ENCODE data around the gene C19orf81. TPM values are rescaled to one million over a fixed set of nuclear protein-coding genes. Genes with fewer than 3 reads are reported as not detected.
"Not testable (repeated sequence)": the region's sequence is repeated elsewhere in the genome, so short reads cannot be mapped to it uniquely, and the experiment has no call there.

C19orf81 gene
- total RNA-seq, 4 donors from 2014 or later, result not detected

GRCh38 chr19:50619184-50619583, 30.1 kb upstream of the C19orf81 start:
- H3K4me3 ChIP-seq; H3K36me3 ChIP-seq; ATAC-seq; in situ Hi-C loops (cut with MboI; ENCODE audit: low sequenced_read_pairs in 4 of 4); H3K27me3 ChIP-seq; H3K27ac ChIP-seq; intact Hi-C loops (cut with DNase I; ENCODE audit: low total_unique reads); H3K9me3 ChIP-seq; DNase-seq; H3K4me1 ChIP-seq: not testable (repeated sequence)

GRCh38 chr19:50620394-50620906, 28.8 kb upstream of the C19orf81 start:
- DNase-seq; ATAC-seq; H3K27me3 ChIP-seq; H3K4me1 ChIP-seq; H3K36me3 ChIP-seq; intact Hi-C loops (cut with DNase I; ENCODE audit: low total_unique reads); H3K9me3 ChIP-seq; in situ Hi-C loops (cut with MboI; ENCODE audit: low sequenced_read_pairs in 4 of 4); H3K4me3 ChIP-seq; H3K27ac ChIP-seq: not testable (repeated sequence)

- Histone ChIP-seq H3K27ac (no peak overlapping the region), H3K4me1 (no peaks in the 10 kb centered on the region), H3K36me3 (no peaks in the 10 kb centered on the region), H3K4me3 (no peak overlapping the region), H3K27me3 (no peaks in the 10 kb centered on the region), H3K9me3 (no peaks in the 10 kb centered on the region)
- no peak for ATAC-seq
- intact Hi-C loops (cut with DNase I; ENCODE audit: low total_unique reads), result no loop called here
- in situ Hi-C loops (cut with MboI; ENCODE audit: low sequenced_read_pairs in 4 of 4), result loop anchor here in 1 of 4 donors (25.0 kb wide), 1 partner anchor 538 kb away; no protein-coding TSS in a partner anchor
- TF ChIP-seq CTCF (IDR thresholded peaks at IDR 0.05 in 4 of 5, conservative IDR thresholded peaks at IDR 0.05 in 1 of 5), result no peak
- no peak for TF ChIP-seq POLR2A (IDR thresholded peaks at IDR 0.05)
- DNase-seq, result no peak
Measured at GRCh38 chr19:50624949-50625600, 24.2 kb upstream of the C19orf81 start.

GRCh38 chr19:50626011-50626410, 23.2 kb upstream of the C19orf81 start:
- no peaks in the 10 kb centered on the region for H3K27me3 ChIP-seq
- ATAC-seq, result no peak
- TF ChIP-seq CTCF (IDR thresholded peaks at IDR 0.05 in 4 of 5, conservative IDR thresholded peaks at IDR 0.05 in 1 of 5), result no peak
- no peak for TF ChIP-seq POLR2A (IDR thresholded peaks at IDR 0.05)
- in situ Hi-C loops (cut with MboI; ENCODE audit: low sequenced_read_pairs in 4 of 4) (loop anchor here in 1 of 4 donors (25.0 kb wide), 1 partner anchor 539 kb away; no protein-coding TSS in a partner anchor), intact Hi-C loops (cut with DNase I; ENCODE audit: low total_unique reads) (no loop called here)
- H3K9me3 ChIP-seq, result no peaks in the 10 kb centered on the region
- no peak overlapping the region for H3K27ac ChIP-seq
- no peak for DNase-seq
- no peaks in the 10 kb centered on the region for H3K4me1 ChIP-seq
- H3K4me3 ChIP-seq, result no peak overlapping the region
- no peaks in the 10 kb centered on the region for H3K36me3 ChIP-seq

- H3K4me3 ChIP-seq, result no peak overlapping the region
- H3K9me3 ChIP-seq, result no peaks in the 10 kb centered on the region
- peaks cover 0 to 3% (median 0%) of the 10 kb centered on the region in 3 donors for H3K27me3 ChIP-seq
- H3K36me3 ChIP-seq, result no peaks in the 10 kb centered on the region
- in situ Hi-C loops (cut with MboI; ENCODE audit: low sequenced_read_pairs in 4 of 4) (loop anchor here in 1 of 4 donors (25.0 kb wide), 1 partner anchor 539 kb away; no protein-coding TSS in a partner anchor), intact Hi-C loops (cut with DNase I; ENCODE audit: low total_unique reads) (no loop called here)
- H3K27ac ChIP-seq, result no peak overlapping the region
- ATAC-seq (no peak), DNase-seq (no peak)
- no peaks in the 10 kb centered on the region for H3K4me1 ChIP-seq
- no peak for TF ChIP-seq CTCF (IDR thresholded peaks at IDR 0.05 in 4 of 5, conservative IDR thresholded peaks at IDR 0.05 in 1 of 5)
- no peak for TF ChIP-seq POLR2A (IDR thresholded peaks at IDR 0.05)
Measured at GRCh38 chr19:50626795-50627194, 22.4 kb upstream of the C19orf81 start.
